Osteoblast (primary cell): Measurements from ENCODE around the gene DENND2A. TPM values are rescaled to one million over a fixed set of nuclear protein-coding genes. Genes with fewer than 3 reads are reported as not detected.

Experiments used
- DNase-seq: peaks from one replicate; pipeline ENCODE4 v3.0.0; 2011; ENCODE audit warnings: low spot score, mixed read lengths; ENCODE audit not compliant: insufficient read length; ENCODE audit errors: missing footprints
- H2AFZ ChIP-seq: 2 replicates; pipeline ENCODE4 v1.6.0; 2011; ENCODE audit warnings: mild to moderate bottlenecking, low read length
- H3K27ac ChIP-seq: 2 replicates; pipeline ENCODE4 v1.5.1; 2011; ENCODE audit warnings: mild to moderate bottlenecking, low read depth, low read length, moderate library complexity
- H3K27me3 ChIP-seq: 2 replicates; pipeline ENCODE4 v1.6.0; 2012; ENCODE audit warnings: mild to moderate bottlenecking, control low read depth, inconsistent platforms, low read length, moderate library complexity; ENCODE audit not compliant: insufficient read depth
- H3K36me3 ChIP-seq: 2 replicates; pipeline ENCODE4 v1.5.1; 2011; ENCODE audit warnings: mild to moderate bottlenecking, low read length, control low read depth, moderate library complexity; ENCODE audit not compliant: insufficient read depth
- H3K4me1 ChIP-seq: 2 replicates; pipeline ENCODE4 v1.5.1; 2011; ENCODE audit warnings: mild to moderate bottlenecking, low read length, control low read depth, moderate library complexity; ENCODE audit not compliant: insufficient read depth
- H3K4me2 ChIP-seq: 2 replicates; pipeline ENCODE4 v1.6.0; 2011; ENCODE audit warnings: mild to moderate bottlenecking, low read length; ENCODE audit not compliant: insufficient read depth
- H3K4me3 ChIP-seq: fragments of 200-600 bp; sonication (generic); 3 replicates; pipeline ENCODE4 v1.5.1; 2012; ENCODE audit warnings: mild to moderate bottlenecking, low read length, inconsistent platforms; ENCODE audit not compliant: insufficient read depth
- H3K79me2 ChIP-seq: 2 replicates; pipeline ENCODE4 v1.6.0; 2012; ENCODE audit warnings: mild to moderate bottlenecking, low read length, control low read depth, inconsistent platforms; ENCODE audit not compliant: insufficient read depth
- H3K9me3 ChIP-seq: 2 replicates; pipeline ENCODE4 v1.5.1; 2011; ENCODE audit warnings: low read depth, low read length, control low read depth
- H4K20me1 ChIP-seq: 2 replicates; pipeline ENCODE4 v1.6.0; 2012; ENCODE audit warnings: mild to moderate bottlenecking, low read length, control low read depth; ENCODE audit not compliant: insufficient read depth
- total RNA-seq: library from RNA; depleted of rRNA; stranded (reverse); fragments of >200 nt; gene quantifications from 2 replicates; pipeline ENCODE4 v1.2.3, GENCODE V29; 2012
- TF ChIP-seq, protein P1 (sequence below): IDR thresholded peaks from 2 replicates; pipeline ENCODE4 v1.5.1; 2011; ENCODE audit warnings: mild to moderate bottlenecking, low read depth, low read length, moderate library complexity; ENCODE audit errors: extremely low read depth

DENND2A gene
- total RNA-seq, 1 donor, result 0.36 TPM

DNA sequence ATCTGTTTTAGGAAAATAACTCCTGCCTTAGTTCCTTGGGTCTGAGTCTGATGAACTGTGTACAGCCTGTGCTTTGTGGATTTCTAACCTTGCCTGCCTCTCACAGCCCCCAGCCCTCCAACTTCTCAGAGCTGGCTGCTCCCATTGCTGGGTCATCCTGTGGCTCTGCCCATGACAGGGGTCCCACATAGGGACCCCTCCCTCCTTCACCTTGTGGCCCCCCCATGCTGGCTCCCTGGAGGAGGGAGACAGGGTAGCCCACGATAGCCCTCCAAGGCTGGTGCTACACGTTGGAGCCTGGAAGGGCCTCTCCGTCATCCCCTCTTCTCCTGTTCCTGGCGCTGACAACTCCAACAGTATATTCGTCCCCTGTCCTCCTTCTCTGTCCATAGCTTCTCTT lies 2.8 kb upstream of the DENND2A start:
- Histone ChIP-seq H2AFZ (no peak overlapping the region), H3K4me2 (no peak overlapping the region), H4K20me1 (no peaks in the 10 kb centered on the region), H3K27ac (no peak overlapping the region), H3K4me3 (no peak overlapping the region), H3K36me3 (no peaks in the 10 kb centered on the region), H3K79me2 (no peaks in the 10 kb centered on the region), H3K27me3 (peaks cover 33% of the 10 kb centered on the region), H3K4me1 (peaks cover 8% of the 10 kb centered on the region), H3K9me3 (no peaks in the 10 kb centered on the region)
- DNase-seq, result peak; percentile 27
- TF ChIP-seq, protein P1, sequence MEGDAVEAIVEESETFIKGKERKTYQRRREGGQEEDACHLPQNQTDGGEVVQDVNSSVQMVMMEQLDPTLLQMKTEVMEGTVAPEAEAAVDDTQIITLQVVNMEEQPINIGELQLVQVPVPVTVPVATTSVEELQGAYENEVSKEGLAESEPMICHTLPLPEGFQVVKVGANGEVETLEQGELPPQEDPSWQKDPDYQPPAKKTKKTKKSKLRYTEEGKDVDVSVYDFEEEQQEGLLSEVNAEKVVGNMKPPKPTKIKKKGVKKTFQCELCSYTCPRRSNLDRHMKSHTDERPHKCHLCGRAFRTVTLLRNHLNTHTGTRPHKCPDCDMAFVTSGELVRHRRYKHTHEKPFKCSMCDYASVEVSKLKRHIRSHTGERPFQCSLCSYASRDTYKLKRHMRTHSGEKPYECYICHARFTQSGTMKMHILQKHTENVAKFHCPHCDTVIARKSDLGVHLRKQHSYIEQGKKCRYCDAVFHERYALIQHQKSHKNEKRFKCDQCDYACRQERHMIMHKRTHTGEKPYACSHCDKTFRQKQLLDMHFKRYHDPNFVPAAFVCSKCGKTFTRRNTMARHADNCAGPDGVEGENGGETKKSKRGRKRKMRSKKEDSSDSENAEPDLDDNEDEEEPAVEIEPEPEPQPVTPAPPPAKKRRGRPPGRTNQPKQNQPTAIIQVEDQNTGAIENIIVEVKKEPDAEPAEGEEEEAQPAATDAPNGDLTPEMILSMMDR, result no peak

DNA sequence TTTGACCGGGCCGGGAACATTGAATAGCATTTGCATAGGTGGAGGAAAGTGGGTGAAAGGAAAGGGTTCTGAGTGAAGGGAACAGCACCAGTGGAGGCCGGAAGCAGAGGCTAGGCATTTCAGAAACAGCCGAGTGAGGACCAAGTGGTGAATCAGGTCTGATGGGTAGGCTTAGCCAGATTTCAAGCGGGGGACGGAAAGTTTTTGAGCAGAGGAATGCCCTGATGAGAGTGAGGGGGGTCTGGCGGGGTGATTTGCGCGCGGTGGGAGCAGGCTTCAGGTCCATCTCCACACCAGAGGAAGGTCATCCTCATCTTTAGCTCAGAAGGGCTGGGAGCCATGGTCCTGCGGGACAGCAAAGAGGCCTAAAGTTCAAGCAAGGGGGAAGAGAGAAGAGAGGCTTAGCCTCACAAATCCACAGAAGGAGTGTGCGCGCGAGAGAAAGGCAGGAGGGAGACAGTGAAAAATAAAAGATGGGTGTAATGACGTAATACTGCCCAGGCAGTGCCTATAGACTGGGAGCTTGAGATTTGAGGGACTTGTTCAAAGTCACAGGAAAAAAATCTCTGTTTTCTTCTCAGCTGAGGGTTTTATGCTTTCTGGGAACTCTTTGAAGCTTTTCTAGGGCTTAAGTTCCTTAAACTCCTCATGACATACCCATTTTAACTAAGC lies 1.0 kb upstream of the DENND2A start:
- H3K4me3 ChIP-seq, result no peak overlapping the region
- H3K4me1 ChIP-seq, result peaks cover 8% of the 10 kb centered on the region
- H3K9me3 ChIP-seq, result no peaks in the 10 kb centered on the region
- H3K27ac ChIP-seq, result no peak overlapping the region
- no peak overlapping the region for H2AFZ ChIP-seq
- H3K4me2 ChIP-seq, result no peak overlapping the region
- TF ChIP-seq, protein P1, result no peak
- no peaks in the 10 kb centered on the region for H4K20me1 ChIP-seq
- peaks cover 40% of the 10 kb centered on the region for H3K27me3 ChIP-seq
- no peaks in the 10 kb centered on the region for H3K36me3 ChIP-seq
- H3K79me2 ChIP-seq, result no peaks in the 10 kb centered on the region
- DNase-seq, result peak; percentile 69

DNA sequence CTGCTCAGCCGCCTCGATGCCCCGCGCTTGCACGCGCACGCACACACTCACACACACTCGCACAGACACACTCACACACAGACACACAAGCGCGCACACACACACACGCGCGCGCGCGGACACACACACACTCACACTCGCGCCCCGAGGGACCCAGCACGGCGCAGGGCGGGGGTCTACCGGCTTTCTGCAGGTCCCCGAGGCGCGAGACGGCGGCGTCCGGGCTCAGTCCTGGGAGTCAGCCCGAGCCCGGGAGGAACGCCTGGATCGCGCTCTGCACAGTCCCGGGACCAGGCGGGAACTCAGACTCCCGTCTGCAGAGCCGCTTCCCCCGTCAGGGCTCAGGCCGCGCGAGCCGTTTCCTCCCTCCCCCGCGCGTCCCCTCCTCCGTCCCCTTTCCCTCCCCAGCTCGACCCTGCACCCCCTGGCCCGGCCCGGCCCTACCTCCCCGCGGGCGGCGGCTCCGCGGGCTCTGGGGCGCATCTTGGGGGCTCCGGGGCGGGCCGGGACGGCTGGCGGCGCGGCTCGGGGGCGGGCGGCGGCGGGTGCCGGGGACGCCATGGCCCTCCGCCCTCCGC lies 464 bp downstream of the DENND2A start:
- Histone ChIP-seq H3K4me2 (peak overlapping the region; percentile 74), H3K36me3 (no peaks in the 10 kb centered on the region), H3K27ac (no peak overlapping the region), H4K20me1 (no peaks in the 10 kb centered on the region), H3K4me3 (peak overlapping the region; percentile 61), H3K4me1 (peaks cover 8% of the 10 kb centered on the region), H3K27me3 (peaks cover 40% of the 10 kb centered on the region), H3K9me3 (no peaks in the 10 kb centered on the region), H2AFZ (no peak overlapping the region), H3K79me2 (no peaks in the 10 kb centered on the region)
- DNase-seq, result peak; percentile 95
- TF ChIP-seq, protein P1, result no peak

DNA sequence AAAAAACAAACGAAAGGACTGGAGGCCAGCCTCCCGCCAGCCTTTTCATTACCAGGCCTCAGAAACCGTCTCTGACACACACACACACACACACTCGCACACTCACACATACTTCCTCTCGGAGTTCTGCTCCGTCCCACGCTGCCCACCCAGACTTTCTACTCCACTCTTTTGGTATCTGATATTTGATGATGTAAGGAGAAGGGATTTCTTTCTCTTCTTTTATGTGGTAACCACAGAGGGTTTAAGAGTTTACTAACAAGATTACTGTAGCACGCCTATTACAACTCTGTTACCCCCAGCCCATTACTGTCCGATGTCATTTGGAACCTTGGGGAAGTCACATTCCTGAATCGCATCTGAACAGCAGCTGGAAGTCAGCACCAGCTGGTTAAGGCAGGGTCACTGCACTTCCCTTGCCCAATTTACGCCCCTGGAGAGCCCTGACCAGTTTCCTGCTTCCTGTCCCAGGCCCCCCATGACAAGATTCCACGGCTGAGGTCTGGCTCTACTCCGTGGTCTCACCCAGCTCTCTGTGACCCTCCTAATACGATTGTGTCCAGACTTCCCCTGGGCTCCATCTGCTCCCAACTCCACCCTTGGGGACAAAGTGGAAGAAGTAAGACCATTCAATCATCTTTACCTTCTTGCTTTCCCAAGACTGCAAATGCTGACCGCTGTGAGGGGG lies 1.1 kb downstream of the DENND2A start:
- no peaks in the 10 kb centered on the region for H4K20me1 ChIP-seq
- TF ChIP-seq, protein P1, result no peak
- peak; percentile 87 for DNase-seq
- H2AFZ ChIP-seq, result no peak overlapping the region
- no peaks in the 10 kb centered on the region for H3K79me2 ChIP-seq
- no peaks in the 10 kb centered on the region for H3K9me3 ChIP-seq
- H3K36me3 ChIP-seq, result no peaks in the 10 kb centered on the region
- no peak overlapping the region for H3K27ac ChIP-seq
- peaks cover 40% of the 10 kb centered on the region for H3K27me3 ChIP-seq
- H3K4me2 ChIP-seq, result peak overlapping the region; percentile 74
- peaks cover 8% of the 10 kb centered on the region for H3K4me1 ChIP-seq
- peak overlapping the region; percentile 61 for H3K4me3 ChIP-seq
